ENCODE data around the gene PLA2G15.

The PLA2G15 gene

DNA sequence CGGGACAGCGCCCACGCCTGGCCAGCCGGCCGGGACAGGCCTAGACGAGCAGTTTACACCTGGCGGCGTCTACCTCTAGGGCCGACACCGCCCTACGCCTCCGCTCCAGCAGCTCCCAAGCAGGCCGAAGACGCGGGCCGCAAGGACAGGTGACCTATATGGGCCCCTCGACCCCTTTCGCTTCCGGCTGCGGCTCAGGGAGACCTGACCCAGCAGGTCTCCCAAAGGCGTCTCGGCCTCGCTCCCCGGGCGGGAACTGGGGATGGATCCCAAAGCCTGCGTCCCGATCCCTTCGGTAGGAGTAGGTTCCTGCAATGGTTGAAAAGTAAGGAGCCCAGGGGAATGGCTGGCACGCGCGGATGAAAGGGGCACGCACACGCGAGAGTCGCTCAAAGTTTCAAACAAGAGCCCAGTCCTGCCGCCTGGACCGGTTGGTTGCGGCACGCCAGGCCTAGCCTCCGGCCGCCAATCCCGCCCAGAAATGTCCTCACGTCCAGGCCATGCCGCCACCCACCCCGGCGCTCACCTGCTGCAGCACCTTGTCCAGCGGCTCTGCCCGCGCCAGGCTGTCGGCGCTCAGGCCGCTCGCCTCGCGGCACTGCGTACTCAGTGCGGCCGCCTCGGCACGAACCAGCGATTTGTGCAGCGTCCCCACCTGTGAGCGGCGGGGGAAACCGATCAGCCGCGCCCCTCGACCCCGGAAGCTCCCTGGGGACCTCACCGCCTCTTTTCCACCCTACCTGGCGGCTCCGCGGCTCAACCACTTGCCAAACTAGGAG, 9.9 kb upstream of the PLA2G15 start:
- ChIA-PET POLR2A (interaction anchor here (0.6 to 3.3 kb wide), 6 partner anchors 26 to 672 kb away, joined by 3 to 34 read pairs (median 9); partner anchors contain the start of genes NFATC3, PRMT7 and SLC7A6OS), CTCF (interaction anchor here (1.5 kb wide), 1 partner anchor 26 kb away, joined by 5 read pairs; no protein-coding TSS in a partner anchor)
- peak overlapping the region; percentile 75 for H3K27ac ChIP-seq (ENCODE audit: extremely low read depth, low read depth, low read length)
- peak overlapping the region; percentile 63 for H3K4me3 ChIP-seq (ENCODE audit: low read depth, low read length)
- H3K9me3 ChIP-seq (ENCODE audit: control insufficient read depth, insufficient read depth, low read depth, low read length), result no peaks in the 10 kb centered on the region
- H3K4me1 ChIP-seq (ENCODE audit: control insufficient read depth, insufficient read depth, low read length), result peaks cover 7% of the 10 kb centered on the region; the same call in 1 of the 2 replicates
- peaks cover 0 to 29% of the 10 kb centered on the region in 2 experiments; a peak in 1 of 3 replicates for H3K36me3 ChIP-seq (ENCODE audit: control insufficient read depth in 2 of 2, insufficient read depth in 1 of 2, low read length in 2 of 2)
- peak; percentile 82 for TF ChIP-seq SCRT2 (tag by site-specific recombination; IDR thresholded peaks at IDR 0.05)
- TF ChIP-seq ZFHX2 (tag by site-specific recombination; conservative IDR thresholded peaks at IDR 0.05), result peak; percentile 71
- no peak for TF ChIP-seq GLI2 (tag by site-specific recombination; IDR thresholded peaks at IDR 0.05; ENCODE audit: borderline replicate concordance, low read depth)
- peak; percentile 52 for TF ChIP-seq ZNF335 (tag by site-specific recombination; conservative IDR thresholded peaks at IDR 0.05)
- TF ChIP-seq ZBTB7A (tag by site-specific recombination; IDR thresholded peaks at IDR 0.05; ENCODE audit: low read depth), result 0 out of 2 replicates have a peak, but pooled peaks have one; percentile 23
- TF ChIP-seq ZNF561 (tag by site-specific recombination; IDR thresholded peaks at IDR 0.05; ENCODE audit: borderline replicate concordance), result peak; percentile 35; the same call in 1 of the 2 replicates
- peak; percentile 74 for TF ChIP-seq ZEB2 (tag by site-specific recombination; IDR thresholded peaks at IDR 0.05)
- peak; percentile 70; the same call in 1 of the 2 replicates for TF ChIP-seq ZNF777 (tag by site-specific recombination; IDR thresholded peaks at IDR 0.05; ENCODE audit: borderline replicate concordance)
- TF ChIP-seq ZNF707 (tag by site-specific recombination; IDR thresholded peaks at IDR 0.05), result no peak
- TF ChIP-seq BCL11B (tag by site-specific recombination; IDR thresholded peaks at IDR 0.05; ENCODE audit: low read depth), result 0 out of 2 replicates have a peak, but pooled peaks have one; percentile 14
- peak; percentile 35 for TF ChIP-seq KLF9 (tag by site-specific recombination; IDR thresholded peaks at IDR 0.05; ENCODE audit: low read depth)
- TF ChIP-seq, protein P1, sequence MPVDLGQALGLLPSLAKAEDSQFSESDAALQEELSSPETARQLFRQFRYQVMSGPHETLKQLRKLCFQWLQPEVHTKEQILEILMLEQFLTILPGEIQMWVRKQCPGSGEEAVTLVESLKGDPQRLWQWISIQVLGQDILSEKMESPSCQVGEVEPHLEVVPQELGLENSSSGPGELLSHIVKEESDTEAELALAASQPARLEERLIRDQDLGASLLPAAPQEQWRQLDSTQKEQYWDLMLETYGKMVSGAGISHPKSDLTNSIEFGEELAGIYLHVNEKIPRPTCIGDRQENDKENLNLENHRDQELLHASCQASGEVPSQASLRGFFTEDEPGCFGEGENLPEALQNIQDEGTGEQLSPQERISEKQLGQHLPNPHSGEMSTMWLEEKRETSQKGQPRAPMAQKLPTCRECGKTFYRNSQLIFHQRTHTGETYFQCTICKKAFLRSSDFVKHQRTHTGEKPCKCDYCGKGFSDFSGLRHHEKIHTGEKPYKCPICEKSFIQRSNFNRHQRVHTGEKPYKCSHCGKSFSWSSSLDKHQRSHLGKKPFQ (tag by site-specific recombination; IDR thresholded peaks at IDR 0.05), result 0 out of 2 replicates have a peak, but pooled peaks have one; percentile 17
- no peak for TF ChIP-seq HOXC10 (CRISPR knock-in tag; IDR thresholded peaks at IDR 0.05)
- TF ChIP-seq, protein P2, sequence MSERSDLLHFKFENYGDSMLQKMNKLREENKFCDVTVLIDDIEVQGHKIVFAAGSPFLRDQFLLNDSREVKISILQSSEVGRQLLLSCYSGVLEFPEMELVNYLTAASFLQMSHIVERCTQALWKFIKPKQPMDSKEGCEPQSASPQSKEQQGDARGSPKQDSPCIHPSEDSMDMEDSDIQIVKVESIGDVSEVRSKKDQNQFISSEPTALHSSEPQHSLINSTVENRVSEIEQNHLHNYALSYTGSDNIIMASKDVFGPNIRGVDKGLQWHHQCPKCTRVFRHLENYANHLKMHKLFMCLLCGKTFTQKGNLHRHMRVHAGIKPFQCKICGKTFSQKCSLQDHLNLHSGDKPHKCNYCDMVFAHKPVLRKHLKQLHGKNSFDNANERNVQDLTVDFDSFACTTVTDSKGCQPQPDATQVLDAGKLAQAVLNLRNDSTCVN (tag by site-specific recombination; optimal IDR thresholded peaks at IDR 0.05), result peak; percentile 73
- no peak for TF ChIP-seq ZNF629 (tag by site-specific recombination; IDR thresholded peaks at IDR 0.05)
- peak; percentile 52; the same call in 1 of the 2 replicates for TF ChIP-seq EGR2 (tag by site-specific recombination; IDR thresholded peaks at IDR 0.05; ENCODE audit: low read depth)
- TF ChIP-seq ZNF423 (tag by site-specific recombination; IDR thresholded peaks at IDR 0.05), result 0 out of 2 replicates have a peak, but pooled peaks have one; percentile 17
- TF ChIP-seq ZNF221 (tag by site-specific recombination; IDR thresholded peaks at IDR 0.05; ENCODE audit: borderline replicate concordance), result no peak
- 0 out of 2 replicates have a peak, but pooled peaks have one; percentile 23 for TF ChIP-seq IKZF3 (tag by site-specific recombination; IDR thresholded peaks at IDR 0.05)
- no peak for TF ChIP-seq HOXA7 (CRISPR knock-in tag; IDR thresholded peaks at IDR 0.05; ENCODE audit: borderline replicate concordance)
- TF ChIP-seq ZNF585B (tag by site-specific recombination; IDR thresholded peaks at IDR 0.05), result no peak
- TF ChIP-seq ZXDB (tag by site-specific recombination; IDR thresholded peaks at IDR 0.05), result peak; percentile 36
- peak; percentile 69; the same call in 1 of the 2 replicates for TF ChIP-seq ZBTB48 (tag by site-specific recombination; IDR thresholded peaks at IDR 0.05)
- TF ChIP-seq KLF10 (tag by site-specific recombination; IDR thresholded peaks at IDR 0.05), result peak; percentile 1; the same call in 1 of the 2 replicates
- TF ChIP-seq ZNF341 (tag by site-specific recombination; IDR thresholded peaks at IDR 0.05; ENCODE audit: low read depth), result no peak
- TF ChIP-seq, protein P3, sequence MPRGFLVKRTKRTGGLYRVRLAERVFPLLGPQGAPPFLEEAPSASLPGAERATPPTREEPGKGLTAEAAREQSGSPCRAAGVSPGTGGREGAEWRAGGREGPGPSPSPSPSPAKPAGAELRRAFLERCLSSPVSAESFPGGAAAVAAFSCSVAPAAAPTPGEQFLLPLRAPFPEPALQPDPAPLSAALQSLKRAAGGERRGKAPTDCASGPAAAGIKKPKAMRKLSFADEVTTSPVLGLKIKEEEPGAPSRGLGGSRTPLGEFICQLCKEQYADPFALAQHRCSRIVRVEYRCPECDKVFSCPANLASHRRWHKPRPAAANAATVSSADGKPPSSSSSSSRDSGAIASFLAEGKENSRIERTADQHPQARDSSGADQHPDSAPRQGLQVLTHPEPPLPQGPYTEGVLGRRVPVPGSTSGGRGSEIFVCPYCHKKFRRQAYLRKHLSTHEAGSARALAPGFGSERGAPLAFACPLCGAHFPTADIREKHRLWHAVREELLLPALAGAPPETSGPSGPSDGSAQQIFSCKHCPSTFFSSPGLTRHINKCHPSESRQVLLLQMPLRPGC (tag by site-specific recombination; IDR thresholded peaks at IDR 0.05), result no peak; the same call in 1 of the 2 replicates
- TF ChIP-seq ZBTB20 (tag by site-specific recombination; IDR thresholded peaks at IDR 0.05), result peak; percentile 9
- peak; percentile 24; the same call in 1 of the 2 replicates for TF ChIP-seq KLF8 (tag by site-specific recombination; IDR thresholded peaks at IDR 0.05)
- TF ChIP-seq, protein P4, sequence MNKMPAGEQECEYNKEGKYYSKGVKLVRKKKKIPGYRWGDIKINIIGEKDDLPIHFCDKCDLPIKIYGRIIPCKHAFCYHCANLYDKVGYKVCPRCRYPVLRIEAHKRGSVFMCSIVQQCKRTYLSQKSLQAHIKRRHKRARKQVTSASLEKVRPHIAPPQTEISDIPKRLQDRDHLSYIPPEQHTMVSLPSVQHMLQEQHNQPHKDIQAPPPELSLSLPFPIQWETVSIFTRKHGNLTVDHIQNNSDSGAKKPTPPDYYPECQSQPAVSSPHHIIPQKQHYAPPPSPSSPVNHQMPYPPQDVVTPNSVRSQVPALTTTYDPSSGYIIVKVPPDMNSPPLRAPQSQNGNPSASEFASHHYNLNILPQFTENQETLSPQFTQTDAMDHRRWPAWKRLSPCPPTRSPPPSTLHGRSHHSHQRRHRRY (tag by site-specific recombination; IDR thresholded peaks at IDR 0.05), result no peak
- TF ChIP-seq ZNF366 (tag by site-specific recombination; conservative IDR thresholded peaks at IDR 0.05), result no peak
- TF ChIP-seq KLF16 (tag by site-specific recombination; IDR thresholded peaks at IDR 0.05), result peak; percentile 15; the same call in 1 of the 2 replicates
- TF ChIP-seq BCL11A (tag by site-specific recombination; IDR thresholded peaks at IDR 0.05; ENCODE audit: low read depth), result no peak
- no peak for TF ChIP-seq ZNF302 (tag by site-specific recombination; IDR thresholded peaks at IDR 0.05; ENCODE audit: low read depth)

Measured in HEK293 (cell line).